HEK293T (cell line): ENCODE data around the gene TMEM131.

Source experiments
- CTBP1 ChIP-seq: fragments of 450-650 bp; IDR thresholded peaks from 2 replicates; pipeline ENCODE4 v1.6.1; 2016; ENCODE audit warnings: borderline replicate concordance
- ELF4 ChIP-seq: fragments of 450-650 bp; IDR thresholded peaks from 2 replicates; pipeline ENCODE4 v1.6.1; 2017; ENCODE audit warnings: antibody characterized with exemption
- FOXA1 ChIP-seq: fragments of 450-650 bp; IDR thresholded peaks from 2 replicates; pipeline ENCODE4 v1.6.1; 2016; ENCODE audit warnings: mild to moderate bottlenecking
- FOXK2 ChIP-seq: fragments of 450-650 bp; IDR thresholded peaks from 2 replicates; pipeline ENCODE4 v1.6.1; 2016; ENCODE audit warnings: mild to moderate bottlenecking
- HDGF ChIP-seq: fragments of 450-650 bp; IDR thresholded peaks from 2 replicates; pipeline ENCODE4 v1.6.1; 2017; ENCODE audit warnings: antibody characterized with exemption, borderline replicate concordance
- LEF1 ChIP-seq: fragments of 450-650 bp; IDR thresholded peaks from 2 replicates; pipeline ENCODE4 v1.6.1; 2017; ENCODE audit warnings: mild to moderate bottlenecking, borderline replicate concordance
- NFRKB ChIP-seq: fragments of 450-650 bp; IDR thresholded peaks from 2 replicates; pipeline ENCODE4 v1.6.1; 2016; ENCODE audit warnings: mild to moderate bottlenecking, moderate library complexity
- SP1 ChIP-seq: fragments of 450-650 bp; IDR thresholded peaks from 2 replicates; pipeline ENCODE4 v1.6.1; 2017
- SUZ12 ChIP-seq: fragments of 450-650 bp; IDR thresholded peaks from 2 replicates; pipeline ENCODE4 v1.6.1; 2016; ENCODE audit warnings: mild to moderate bottlenecking
- ZNF384 ChIP-seq: fragments of 450-650 bp; IDR thresholded peaks from 2 replicates; pipeline ENCODE4 v1.6.1; 2016

DNA sequence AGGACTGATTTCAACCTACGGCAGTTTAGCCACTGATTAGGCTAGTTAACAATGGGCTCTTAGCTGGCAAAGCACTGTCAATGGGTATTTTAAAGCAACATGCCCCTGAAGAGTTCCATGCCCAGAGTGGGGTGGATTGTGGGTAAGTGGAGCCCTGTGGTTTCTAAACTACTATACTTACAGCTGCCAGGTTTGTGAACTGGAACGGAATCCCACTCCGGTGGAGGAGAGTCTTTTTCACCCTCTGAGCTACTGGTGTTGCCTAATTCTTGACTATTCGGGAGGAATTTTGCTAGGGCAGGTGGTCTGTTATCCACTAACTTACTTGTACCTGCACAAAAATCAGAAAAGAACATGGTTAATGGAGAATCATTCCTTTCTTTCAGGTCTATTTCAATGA is 229.8 kb downstream of the TMEM131 start:
- TF ChIP-seq CTBP1 (no peak), SP1 (no peak), ZNF384 (no peak), SUZ12 (no peak), ELF4 (no peak), FOXA1 (no peak), LEF1 (no peak), NFRKB (no peak), FOXK2 (no peak), HDGF (no peak)
